Measurements from ENCODE around the gene LY6G6C.

LY6G6C gene

DNA sequence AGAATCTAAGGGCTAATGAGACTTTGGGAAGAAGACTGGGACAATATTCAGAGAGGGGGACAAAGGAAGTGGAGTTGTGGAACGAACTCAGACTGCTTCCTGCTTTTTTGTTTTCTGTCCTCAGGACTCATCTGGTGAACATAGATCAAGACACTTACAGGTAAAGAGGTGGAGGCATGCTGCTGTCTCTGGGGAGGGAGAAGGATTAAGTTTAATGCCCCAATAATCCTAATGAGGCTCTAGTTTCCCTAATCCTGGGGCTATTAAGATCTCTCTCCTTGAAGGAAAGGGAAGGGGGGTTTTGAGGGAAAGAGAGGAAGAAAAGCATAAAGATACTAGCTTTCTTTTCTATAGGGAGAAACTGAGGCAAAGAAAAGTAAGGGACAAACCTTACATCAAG is 22.9 kb upstream of the LY6G6C start:
- TF ChIP-seq, protein P1, sequence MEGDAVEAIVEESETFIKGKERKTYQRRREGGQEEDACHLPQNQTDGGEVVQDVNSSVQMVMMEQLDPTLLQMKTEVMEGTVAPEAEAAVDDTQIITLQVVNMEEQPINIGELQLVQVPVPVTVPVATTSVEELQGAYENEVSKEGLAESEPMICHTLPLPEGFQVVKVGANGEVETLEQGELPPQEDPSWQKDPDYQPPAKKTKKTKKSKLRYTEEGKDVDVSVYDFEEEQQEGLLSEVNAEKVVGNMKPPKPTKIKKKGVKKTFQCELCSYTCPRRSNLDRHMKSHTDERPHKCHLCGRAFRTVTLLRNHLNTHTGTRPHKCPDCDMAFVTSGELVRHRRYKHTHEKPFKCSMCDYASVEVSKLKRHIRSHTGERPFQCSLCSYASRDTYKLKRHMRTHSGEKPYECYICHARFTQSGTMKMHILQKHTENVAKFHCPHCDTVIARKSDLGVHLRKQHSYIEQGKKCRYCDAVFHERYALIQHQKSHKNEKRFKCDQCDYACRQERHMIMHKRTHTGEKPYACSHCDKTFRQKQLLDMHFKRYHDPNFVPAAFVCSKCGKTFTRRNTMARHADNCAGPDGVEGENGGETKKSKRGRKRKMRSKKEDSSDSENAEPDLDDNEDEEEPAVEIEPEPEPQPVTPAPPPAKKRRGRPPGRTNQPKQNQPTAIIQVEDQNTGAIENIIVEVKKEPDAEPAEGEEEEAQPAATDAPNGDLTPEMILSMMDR (IDR thresholded peaks at IDR 0.05; ENCODE audit: low read depth, low read length): no peak
- DNase-seq (ENCODE audit: low read depth, low spot score): no peak
- in situ Hi-C loops (cut with HindIII; ENCODE audit: low sequenced_read_pairs): no loop called here
- H3K4me3 ChIP-seq (ENCODE audit: low read depth, low read length): no peak overlapping the region

DNA sequence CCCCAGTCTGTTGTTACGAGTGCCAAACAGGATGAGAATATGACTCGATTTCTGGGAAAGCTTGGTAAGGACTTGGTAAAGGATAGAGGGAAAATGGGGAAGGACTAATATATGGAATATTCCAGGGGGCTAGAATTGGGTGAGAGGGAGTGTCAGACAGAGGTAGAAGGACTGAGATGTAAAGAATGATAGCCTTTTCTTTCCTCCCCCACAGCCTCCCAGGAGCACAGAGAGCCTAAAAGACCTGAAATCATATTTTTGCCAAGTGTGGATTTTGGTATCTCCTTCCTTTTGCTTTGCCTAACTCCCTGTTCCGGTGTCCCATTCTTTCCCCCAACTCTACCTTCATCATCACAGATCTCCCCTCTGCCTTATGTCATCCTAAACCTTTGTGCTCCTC is 21.3 kb upstream of the LY6G6C start:
- DNase-seq (ENCODE audit: low read depth, low spot score): no peak
- TF ChIP-seq, protein P1 (IDR thresholded peaks at IDR 0.05; ENCODE audit: low read depth, low read length): no peak
- in situ Hi-C loops (cut with HindIII; ENCODE audit: low sequenced_read_pairs): no loop called here
- no peak overlapping the region for H3K4me3 ChIP-seq (ENCODE audit: low read depth, low read length)

DNA sequence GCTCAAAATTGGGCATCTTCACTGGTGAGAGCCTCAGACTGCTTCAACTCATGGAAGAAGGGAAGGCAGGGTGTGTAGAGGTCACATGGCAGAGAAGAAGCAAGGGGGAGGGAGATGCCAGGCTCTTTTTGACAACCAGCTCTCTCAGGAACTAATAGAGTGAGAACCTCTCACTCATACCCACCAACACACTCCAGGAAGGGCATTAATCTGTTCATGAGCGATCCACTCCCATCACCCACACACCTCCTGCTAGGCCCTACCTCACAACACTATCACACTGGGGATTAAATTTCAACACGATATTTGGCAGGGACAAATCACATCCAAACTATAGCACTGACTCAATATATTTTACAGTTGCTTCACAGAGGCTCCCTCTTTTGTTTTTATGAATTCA is 20.3 kb upstream of the LY6G6C start:
- no peak overlapping the region for H3K4me3 ChIP-seq (ENCODE audit: low read depth, low read length)
- no peak for DNase-seq (ENCODE audit: low read depth, low spot score)
- TF ChIP-seq, protein P1 (IDR thresholded peaks at IDR 0.05; ENCODE audit: low read depth, low read length): no peak
- in situ Hi-C loops (cut with HindIII; ENCODE audit: low sequenced_read_pairs): no loop called here

DNA sequence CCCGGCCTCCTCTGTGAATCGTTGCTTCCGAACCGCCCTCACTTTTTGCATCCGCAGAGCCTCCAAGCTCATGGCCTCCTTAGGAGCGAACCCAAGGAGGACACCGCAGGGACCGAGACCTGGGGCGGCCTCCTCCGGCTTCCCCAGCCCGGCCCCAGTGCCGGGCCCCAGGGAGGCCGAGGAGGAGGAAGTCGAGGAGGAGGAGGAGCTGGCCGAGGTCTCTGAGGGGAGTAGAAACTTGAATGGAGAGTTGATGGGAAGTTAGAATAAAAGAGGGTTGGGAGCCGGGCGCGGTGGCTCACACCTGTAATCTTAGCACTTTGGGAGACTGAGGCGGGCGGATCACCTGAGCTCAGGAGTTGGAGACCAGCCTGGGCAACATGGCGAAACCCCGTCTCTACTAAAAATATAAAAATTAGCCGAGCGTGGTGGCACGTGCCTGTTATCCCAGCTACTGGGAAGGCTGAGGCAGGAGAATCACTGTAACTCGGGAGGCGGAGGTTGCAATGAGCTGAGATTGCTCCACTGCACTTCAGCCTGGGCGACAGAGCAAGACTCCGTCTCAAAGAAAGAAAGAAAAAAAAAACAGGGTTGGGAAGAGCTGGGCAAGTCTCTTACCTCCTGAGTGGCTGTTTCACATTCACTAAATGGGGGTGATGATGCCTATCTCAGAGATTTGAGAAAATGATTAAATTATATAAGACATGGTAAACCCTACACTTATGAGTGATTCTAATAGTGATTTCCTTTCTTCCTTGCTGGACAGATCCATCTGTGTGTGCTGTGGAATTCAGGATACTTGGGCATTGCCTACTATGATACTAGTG is 19.1 kb upstream of the LY6G6C start:
- H3K4me3 ChIP-seq (ENCODE audit: low read depth, low read length): peak overlapping the region; percentile 82
- DNase-seq (ENCODE audit: low read depth, low spot score): no peak
- in situ Hi-C loops (cut with HindIII; ENCODE audit: low sequenced_read_pairs): no loop called here
- TF ChIP-seq, protein P1 (IDR thresholded peaks at IDR 0.05; ENCODE audit: low read depth, low read length): no peak

DNA sequence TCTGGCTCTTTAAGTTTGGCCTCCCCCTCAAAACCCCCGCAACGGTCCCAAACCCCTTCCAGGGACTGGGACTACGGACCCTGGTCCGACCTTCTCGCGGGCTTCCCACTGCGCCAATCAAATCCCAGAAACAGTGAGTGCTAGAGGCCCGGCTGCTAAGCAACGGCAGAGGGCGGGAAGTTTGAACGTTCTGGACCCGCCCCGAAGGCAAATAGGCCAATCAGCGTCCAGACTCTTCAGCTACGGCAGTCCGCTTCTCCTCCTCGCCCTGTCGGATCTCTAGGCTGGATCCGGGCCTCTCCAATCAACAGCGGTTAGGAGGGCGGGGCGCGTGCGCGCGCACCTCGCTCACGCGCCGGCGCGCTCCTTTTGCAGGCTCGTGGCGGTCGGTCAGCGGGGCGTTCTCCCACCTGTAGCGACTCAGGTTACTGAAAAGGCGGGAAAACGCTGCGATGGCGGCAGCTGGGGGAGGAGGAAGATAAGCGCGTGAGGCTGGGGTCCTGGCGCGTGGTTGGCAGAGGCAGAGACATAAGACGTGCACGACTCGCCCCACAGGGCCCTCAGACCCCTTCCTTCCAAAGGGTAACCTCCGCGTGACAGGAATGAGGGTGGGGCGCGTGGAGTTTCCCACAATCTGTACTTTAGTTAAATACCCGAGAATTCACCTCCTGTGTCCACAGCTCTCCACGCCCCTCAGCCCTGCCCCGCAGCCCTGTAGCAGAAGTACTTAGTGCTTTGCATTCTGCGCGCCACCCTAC is 18.3 kb upstream of the LY6G6C start, which contains the start of gene MSH5:
Gene MSH5, plus strand, starts transcription at position 367 of the 758 bp plus-strand sequence. CDS start 462 bp downstream, outside the sequence.
- peak within 1 kb of the TSS; percentile 82 for H3K4me3 ChIP-seq (ENCODE audit: low read depth, low read length)
- TF ChIP-seq, protein P1 (IDR thresholded peaks at IDR 0.05; ENCODE audit: low read depth, low read length): no peak
- peak; percentile 99 for DNase-seq (ENCODE audit: low read depth, low spot score)
- in situ Hi-C loops (cut with HindIII; ENCODE audit: low sequenced_read_pairs): no loop called here

DNA sequence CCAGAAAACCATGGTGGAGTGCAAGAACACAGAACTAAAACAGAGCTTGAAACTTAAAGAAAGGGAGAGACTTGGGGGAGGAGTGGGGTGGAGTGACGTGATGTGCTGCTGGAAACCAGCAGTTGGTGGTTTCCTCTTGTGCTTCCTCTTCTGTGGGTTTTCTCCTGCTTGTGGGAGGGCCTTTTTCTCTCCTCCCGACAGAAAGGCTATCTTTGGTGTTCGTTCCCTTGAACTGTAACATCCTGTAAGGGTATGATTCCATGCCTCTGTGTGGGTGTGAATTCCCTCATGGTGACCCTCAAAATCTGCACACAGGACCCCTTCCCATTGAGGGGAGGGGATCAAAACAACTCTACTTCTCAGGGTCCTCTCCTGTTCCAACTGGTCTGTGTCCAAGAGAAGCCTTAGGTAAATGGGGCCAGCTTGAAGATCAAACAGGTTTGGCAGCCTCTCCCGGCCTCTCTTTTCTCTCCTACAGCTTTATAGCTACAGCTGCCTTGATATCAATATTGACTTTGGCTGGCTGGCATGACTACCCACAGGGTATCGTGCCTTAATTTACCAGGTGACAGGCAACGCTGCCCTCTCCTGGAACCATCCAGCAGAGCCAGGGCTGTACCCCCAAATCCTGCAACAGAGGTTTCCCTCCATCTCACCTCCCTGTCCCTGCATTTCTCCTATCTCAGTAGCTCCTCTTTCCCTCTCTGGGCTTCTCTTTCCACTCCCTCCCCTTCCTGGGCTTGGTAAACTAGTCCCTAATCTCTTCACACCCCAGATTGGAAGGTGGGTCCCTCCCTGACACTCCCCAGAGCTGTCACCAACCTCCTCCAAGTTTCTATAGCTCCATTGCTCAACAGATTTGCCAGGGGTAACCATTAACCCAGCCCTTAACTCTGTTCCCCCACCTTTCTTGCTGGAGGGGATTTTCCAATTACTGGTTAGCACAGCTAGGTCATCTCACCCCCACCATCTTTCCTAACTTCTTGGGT is 16.7 kb upstream of the LY6G6C start:
- DNase-seq (ENCODE audit: low read depth, low spot score): peak; percentile 91
- H3K4me3 ChIP-seq (ENCODE audit: low read depth, low read length): peak overlapping the region; percentile 12
- TF ChIP-seq, protein P1 (IDR thresholded peaks at IDR 0.05; ENCODE audit: low read depth, low read length): peak; percentile 33
- in situ Hi-C loops (cut with HindIII; ENCODE audit: low sequenced_read_pairs): no loop called here

Measured in astrocyte of the spinal cord (primary cell).